ENCODE measurements around the gene IL21R. TPM values are rescaled to one million over a fixed set of nuclear protein-coding genes. Genes with fewer than 3 reads are reported as not detected.
A peak's percentile ranks its signal among the peaks of the same experiment; 100 is the strongest.

Gene IL21R
- total RNA-seq, 4 donors from 2014 or later = 0.08 to 1.2 (median 0.23) TPM

GRCh38 chr16:27364493-27365141 is 37.4 kb upstream of the IL21R start:
- no peak for DNase-seq (ENCODE audit: low spot score in 2 of 2)
- Histone ChIP-seq H3K27me3 (no peaks in the 10 kb centered on the region), H3K36me3 (peaks cover 38% of the 10 kb centered on the region), H3K4me3 (no peak overlapping the region), H3K27ac (no peak overlapping the region), H3K4me1 (peaks cover 22% of the 10 kb centered on the region), H3K9me3 (no peaks in the 10 kb centered on the region)
- TF ChIP-seq POLR2A (IDR thresholded peaks at IDR 0.05) (no peak), POLR2AphosphoS5 (IDR thresholded peaks at IDR 0.05) (no peak), EP300 (IDR thresholded peaks at IDR 0.05) (no peak), CTCF (IDR thresholded peaks at IDR 0.05) (no peak)
- WGBS = 54% methylated on average over 6 of the region's 6 CpGs

GRCh38 chr16:27365142-27366089 is 36.6 kb upstream of the IL21R start:
- H3K9me3 ChIP-seq = no peaks in the 10 kb centered on the region
- H3K27ac ChIP-seq = no peak overlapping the region
- no peak overlapping the region for H3K4me3 ChIP-seq
- WGBS = 63% methylated on average over 6 of the region's 7 CpGs
- TF ChIP-seq POLR2A (IDR thresholded peaks at IDR 0.05) (no peak), EP300 (IDR thresholded peaks at IDR 0.05) (no peak), POLR2AphosphoS5 (IDR thresholded peaks at IDR 0.05) (no peak), CTCF (IDR thresholded peaks at IDR 0.05) (no peak)
- peaks cover 32% of the 10 kb centered on the region for H3K36me3 ChIP-seq
- H3K4me1 ChIP-seq = peaks cover 20% of the 10 kb centered on the region
- H3K27me3 ChIP-seq = no peaks in the 10 kb centered on the region
- DNase-seq (ENCODE audit: low spot score in 2 of 2) = no peak

GRCh38 chr16:27366687-27367460 is 35.1 kb upstream of the IL21R start:
- Histone ChIP-seq H3K4me3 (no peak overlapping the region), H3K27ac (peak overlapping the region; percentile 42), H3K9me3 (no peaks in the 10 kb centered on the region), H3K36me3 (peaks cover 17% of the 10 kb centered on the region), H3K27me3 (no peaks in the 10 kb centered on the region), H3K4me1 (peaks cover 19% of the 10 kb centered on the region)
- DNase-seq (ENCODE audit: low spot score in 2 of 2) = no peak
- TF ChIP-seq EP300 (IDR thresholded peaks at IDR 0.05) = no peak
- TF ChIP-seq POLR2AphosphoS5 (IDR thresholded peaks at IDR 0.05) = no peak
- no peak for TF ChIP-seq CTCF (IDR thresholded peaks at IDR 0.05)
- no peak for TF ChIP-seq POLR2A (IDR thresholded peaks at IDR 0.05)
- WGBS = 67% methylated on average over 14 of the region's 14 CpGs

GRCh38 chr16:27367461-27368357 is 34.3 kb upstream of the IL21R start:
- H3K4me3 ChIP-seq = peak overlapping the region; percentile 27
- H3K36me3 ChIP-seq = peaks cover 9% of the 10 kb centered on the region
- TF ChIP-seq POLR2AphosphoS5 (IDR thresholded peaks at IDR 0.05) (no peak), CTCF (IDR thresholded peaks at IDR 0.05) (peak; percentile 19 to 72)
- H3K27me3 ChIP-seq = no peaks in the 10 kb centered on the region
- peaks cover 19% of the 10 kb centered on the region for H3K4me1 ChIP-seq
- H3K9me3 ChIP-seq = no peaks in the 10 kb centered on the region
- DNase-seq (ENCODE audit: low spot score in 2 of 2) = peak; percentile 89 to 91
- H3K27ac ChIP-seq = peak overlapping the region; percentile 63
- 11% methylated on average over 27 of the region's 27 CpGs for WGBS

Measured in suprapubic skin (tissue), 4 donors.